ENCODE measurements around the gene RIPK1. TPM values are rescaled to one million over a fixed set of nuclear protein-coding genes. Genes with fewer than 3 reads are reported as not detected.

Gene RIPK1
- total RNA-seq, 1 donor from 2014 or later, result 21.8 TPM

DNA sequence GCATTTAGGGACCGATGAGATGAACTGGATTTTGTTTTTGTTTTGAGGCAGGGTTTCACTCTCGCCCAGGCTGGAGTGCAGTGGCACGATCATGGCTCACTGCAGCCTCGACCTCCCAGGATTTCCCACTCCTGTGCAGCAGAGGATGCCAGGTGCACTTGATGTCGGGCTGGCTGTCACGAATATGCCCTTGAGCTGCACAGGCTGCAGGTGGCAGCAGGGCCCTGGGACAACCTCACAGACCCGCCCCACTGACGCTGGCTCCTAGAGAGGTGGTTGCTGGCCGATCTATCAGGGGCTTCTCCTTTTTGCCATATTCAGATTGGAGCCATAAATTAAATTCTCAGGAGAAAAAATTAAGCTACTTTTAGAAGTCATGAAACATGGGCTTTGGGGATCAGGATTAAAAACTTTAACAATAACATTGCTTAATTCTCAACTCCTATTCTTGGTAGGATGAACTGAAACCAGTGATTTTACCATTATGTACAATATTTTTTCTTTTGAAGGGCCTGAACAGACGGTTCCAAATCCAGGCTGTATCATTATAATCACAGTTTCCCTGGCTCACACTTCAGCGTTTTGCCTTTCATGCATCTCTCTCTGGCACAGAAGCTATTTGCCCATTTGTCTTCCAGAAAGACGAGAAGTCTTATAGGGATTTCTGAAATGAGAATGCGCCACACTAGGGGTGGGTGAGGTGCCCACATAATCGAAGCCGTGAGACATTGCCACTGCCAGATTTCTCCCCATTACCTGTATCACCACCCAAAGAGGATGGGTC, 36.2 kb upstream of the RIPK1 start:
- intact Hi-C loops (cut with micrococcal nuclease), result loop anchor here (1.0 kb wide), 1 partner anchor 21 kb away; no protein-coding TSS in a partner anchor
- CTCF ChIA-PET, result interaction anchor here (0.7 to 1.8 kb wide), 2 partner anchors 8 to 33 kb away, joined by 4 to 5 read pairs; partner anchors contain the start of gene NQO2

DNA sequence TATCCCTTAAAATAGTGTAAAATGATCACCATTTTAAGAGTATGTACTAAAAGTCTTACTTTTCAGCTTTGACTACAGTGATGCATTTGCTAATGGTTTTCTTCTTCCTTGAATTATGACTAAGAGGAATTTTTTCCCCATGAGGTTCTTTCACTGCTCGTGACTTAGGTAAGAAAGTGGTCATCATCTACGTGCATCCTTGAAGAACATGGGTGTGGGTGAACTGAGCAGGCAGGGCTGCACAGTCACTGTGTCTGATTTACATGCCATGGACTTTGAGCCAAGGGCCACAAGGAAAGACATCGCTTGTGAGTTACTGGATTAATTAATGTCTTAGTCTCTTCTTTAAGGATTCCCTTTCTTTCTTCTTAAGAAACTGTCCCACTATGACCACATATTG, 35.3 kb upstream of the RIPK1 start:
- intact Hi-C loops (cut with micrococcal nuclease), result loop anchor here (1.0 kb wide), 1 partner anchor 20 kb away; no protein-coding TSS in a partner anchor
- Mint-ChIP-seq H3K9me3 (no peaks in the 10 kb centered on the region), H3K27ac (no peak overlapping the region), H3K36me3 (ENCODE audit: low read depth) (no peaks in the 10 kb centered on the region), H3K4me3 (no peak overlapping the region), H3K27me3 (peaks cover 17% of the 10 kb centered on the region), H3K4me1 (peaks cover 14% of the 10 kb centered on the region)
- TF ChIP-seq, protein P1, sequence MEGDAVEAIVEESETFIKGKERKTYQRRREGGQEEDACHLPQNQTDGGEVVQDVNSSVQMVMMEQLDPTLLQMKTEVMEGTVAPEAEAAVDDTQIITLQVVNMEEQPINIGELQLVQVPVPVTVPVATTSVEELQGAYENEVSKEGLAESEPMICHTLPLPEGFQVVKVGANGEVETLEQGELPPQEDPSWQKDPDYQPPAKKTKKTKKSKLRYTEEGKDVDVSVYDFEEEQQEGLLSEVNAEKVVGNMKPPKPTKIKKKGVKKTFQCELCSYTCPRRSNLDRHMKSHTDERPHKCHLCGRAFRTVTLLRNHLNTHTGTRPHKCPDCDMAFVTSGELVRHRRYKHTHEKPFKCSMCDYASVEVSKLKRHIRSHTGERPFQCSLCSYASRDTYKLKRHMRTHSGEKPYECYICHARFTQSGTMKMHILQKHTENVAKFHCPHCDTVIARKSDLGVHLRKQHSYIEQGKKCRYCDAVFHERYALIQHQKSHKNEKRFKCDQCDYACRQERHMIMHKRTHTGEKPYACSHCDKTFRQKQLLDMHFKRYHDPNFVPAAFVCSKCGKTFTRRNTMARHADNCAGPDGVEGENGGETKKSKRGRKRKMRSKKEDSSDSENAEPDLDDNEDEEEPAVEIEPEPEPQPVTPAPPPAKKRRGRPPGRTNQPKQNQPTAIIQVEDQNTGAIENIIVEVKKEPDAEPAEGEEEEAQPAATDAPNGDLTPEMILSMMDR (IDR thresholded peaks at IDR 0.05), result no peak
- POLR2A ChIA-PET, result no interaction called here
- CTCF ChIA-PET, result interaction anchor here (1.8 kb wide), 1 partner anchor 9 kb away, joined by 5 read pairs; no protein-coding TSS in a partner anchor
- no peak for ATAC-seq (ENCODE audit: low read depth)
- DNase-seq, result no peak

More for the DNA sequence above, 36.2 kb upstream of the RIPK1 start:
- Mint-ChIP-seq H3K36me3 (ENCODE audit: low read depth) (no peaks in the 10 kb centered on the region), H3K27me3 (peaks cover 13% of the 10 kb centered on the region), H3K4me3 (no peak overlapping the region), H3K27ac (no peak overlapping the region), H3K4me1 (peaks cover 20% of the 10 kb centered on the region), H3K9me3 (no peaks in the 10 kb centered on the region)
- POLR2A ChIA-PET, result interaction anchor here (0.7 to 1.1 kb wide), 4 partner anchors 22 to 36 kb away, joined by 3 to 4 read pairs (median 3); partner anchors contain the start of genes NQO2 and RIPK1
- DNase-seq (no peak), ATAC-seq (ENCODE audit: low read depth) (peak; percentile 55)
- TF ChIP-seq, protein P1 (IDR thresholded peaks at IDR 0.05), result no peak

DNA sequence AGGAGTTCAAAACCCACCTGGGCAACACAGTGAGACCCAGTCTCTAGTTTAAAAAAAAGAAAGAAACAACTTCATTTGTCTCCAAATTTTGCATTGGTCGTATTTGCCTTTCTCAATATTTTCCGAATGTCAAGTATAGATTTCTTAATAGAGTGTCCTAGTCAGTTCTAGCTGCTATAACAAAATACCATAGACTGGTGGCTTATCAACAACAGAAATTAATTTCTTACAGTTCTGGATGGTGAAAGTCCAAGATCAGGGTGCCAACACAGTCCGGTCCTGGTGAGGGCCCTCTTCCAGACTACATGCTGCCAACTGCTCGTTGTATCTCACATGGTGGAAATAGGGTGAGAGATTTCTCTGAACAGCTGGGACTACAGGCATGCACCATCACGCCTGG, 34.6 kb upstream of the RIPK1 start:
- Mint-ChIP-seq H3K4me1 (peaks cover 9% of the 10 kb centered on the region), H3K9me3 (no peaks in the 10 kb centered on the region), H3K4me3 (no peak overlapping the region), H3K27ac (no peak overlapping the region), H3K36me3 (ENCODE audit: low read depth) (no peaks in the 10 kb centered on the region), H3K27me3 (peaks cover 17% of the 10 kb centered on the region)
- intact Hi-C loops (cut with micrococcal nuclease), result no loop called here
- TF ChIP-seq, protein P1 (IDR thresholded peaks at IDR 0.05), result no peak
- ChIA-PET CTCF (no interaction called here), POLR2A (no interaction called here)
- ATAC-seq (ENCODE audit: low read depth) (no peak), DNase-seq (no peak)

DNA sequence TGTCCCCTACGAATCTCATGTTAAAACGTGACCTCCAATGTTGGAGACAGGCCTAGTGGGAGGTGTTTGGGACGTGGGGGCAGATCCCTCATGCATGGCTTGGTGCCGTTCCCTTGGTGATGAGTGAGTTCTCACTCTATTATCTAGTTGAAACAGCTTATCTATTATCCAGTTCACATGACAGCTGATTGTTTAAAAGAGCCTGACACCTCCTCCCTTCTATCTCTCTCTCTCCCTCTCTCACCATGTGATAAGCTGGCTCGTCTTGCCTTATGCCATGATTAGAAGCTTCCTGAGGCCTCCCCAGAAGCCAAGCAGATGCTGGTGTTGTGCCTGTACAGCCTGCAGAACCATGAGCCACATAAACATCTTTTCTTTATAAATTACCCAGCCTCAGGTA, 32.9 kb upstream of the RIPK1 start:
- no peak for DNase-seq
- ChIA-PET CTCF (interaction anchor here (1.1 kb wide), 1 partner anchor 18 kb away, joined by 3 read pairs; no protein-coding TSS in a partner anchor), POLR2A (no interaction called here)
- no peak for ATAC-seq (ENCODE audit: low read depth)
- Mint-ChIP-seq H3K4me3 (no peak overlapping the region), H3K36me3 (ENCODE audit: low read depth) (no peaks in the 10 kb centered on the region), H3K4me1 (peaks cover 9% of the 10 kb centered on the region), H3K27ac (no peak overlapping the region), H3K27me3 (peaks cover 17% of the 10 kb centered on the region), H3K9me3 (no peaks in the 10 kb centered on the region)
- intact Hi-C loops (cut with micrococcal nuclease), result no loop called here
- TF ChIP-seq, protein P1 (IDR thresholded peaks at IDR 0.05), result no peak

DNA sequence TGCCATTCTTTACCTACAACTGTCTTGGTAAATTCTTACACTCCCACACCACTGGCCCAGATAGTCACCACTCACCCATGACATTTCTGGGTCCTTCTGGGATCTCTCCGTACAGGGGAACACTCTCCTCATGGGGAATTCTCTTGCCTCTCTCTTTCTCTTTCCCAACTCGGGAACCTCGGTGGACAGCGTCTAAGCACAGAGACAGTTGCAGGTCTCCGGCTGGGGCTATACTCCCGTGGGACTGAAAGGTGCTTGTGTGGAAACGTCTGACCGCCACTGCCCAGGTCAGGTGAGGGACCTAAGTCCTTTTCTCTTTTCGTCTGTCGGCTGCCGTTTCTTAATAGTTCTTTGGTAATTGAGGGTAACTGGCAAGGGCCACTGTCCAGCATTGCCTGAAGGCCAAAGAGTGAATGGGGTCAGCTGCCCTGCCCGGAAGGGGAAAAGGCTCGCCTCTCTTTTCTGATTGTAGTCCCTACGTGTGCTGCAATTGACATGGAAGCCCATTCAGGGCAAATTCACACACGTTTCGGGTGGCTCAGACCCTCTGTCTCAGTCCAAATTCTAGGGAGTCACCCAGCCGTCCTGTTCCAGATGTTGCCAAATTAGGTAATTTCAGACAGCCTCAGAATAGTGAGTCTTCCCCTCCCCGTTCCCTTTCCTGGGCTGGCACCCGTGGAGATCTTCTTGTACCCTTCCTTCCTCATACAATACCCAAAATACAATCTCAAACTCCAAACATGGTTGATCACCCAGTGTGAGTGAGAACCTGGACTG, 31.2 kb upstream of the RIPK1 start:
- ATAC-seq (ENCODE audit: low read depth) (no peak), DNase-seq (no peak)
- Mint-ChIP-seq H3K27me3 (peaks cover 9% of the 10 kb centered on the region), H3K27ac (no peak overlapping the region), H3K36me3 (ENCODE audit: low read depth) (no peaks in the 10 kb centered on the region), H3K4me3 (no peak overlapping the region), H3K9me3 (no peaks in the 10 kb centered on the region), H3K4me1 (peaks cover 2% of the 10 kb centered on the region)
- ChIA-PET POLR2A (no interaction called here), CTCF (no interaction called here)
- TF ChIP-seq, protein P1 (IDR thresholded peaks at IDR 0.05), result no peak
- intact Hi-C loops (cut with micrococcal nuclease), result no loop called here
